K562 (cell line): Measurements from ENCODE around the gene ANXA3. TPM values are rescaled to one million over a fixed set of nuclear protein-coding genes. Genes with fewer than 3 reads are reported as not detected.

Source experiments
- ARHGAP35 ChIP-seq: fragments of 450-650 bp; IDR thresholded peaks from 2 replicates; pipeline ENCODE4 v1.6.1; 2018; ENCODE audit not compliant: partially characterized antibody
- CEBPG ChIP-seq, 3 experiments: fragments of 200-800 bp in 1 of 3; sonication (Bioruptor generic) in 1 of 3; sonication (generic) in 1 of 3; formaldehyde crosslinking in 1 of 3; IDR thresholded peaks in 2 of 3; conservative IDR thresholded peaks in 1 of 3; 2 replicates each; pipeline versions ENCODE4 v1.6.1 to v1.8.0; 2016 to 2022; ENCODE audit warnings: missing compliant biosample characterization in 2 of 3, missing genetic modification characterization in 2 of 3, mild to moderate bottlenecking in 1 of 3, missing genetic modification reagents in 1 of 3
- CHCHD3 ChIP-seq: fragments of 250-450 bp; sonication (Bioruptor Pico); IDR thresholded peaks from 2 replicates; pipeline ENCODE4 v2.1.2; 2022; ENCODE audit warnings: mild to moderate bottlenecking
- CTBP1 ChIP-seq: fragments of 450-650 bp; IDR thresholded peaks from 2 replicates; pipeline ENCODE4 v1.6.1; 2016; ENCODE audit warnings: borderline replicate concordance
- GTF2A2 ChIP-seq: IDR thresholded peaks from 2 replicates; pipeline ENCODE4 v1.6.1; 2016; ENCODE audit warnings: mild to moderate bottlenecking, missing genetic modification characterization, missing compliant biosample characterization
- NCOA1 ChIP-seq: fragments of 450-650 bp; IDR thresholded peaks from 2 replicates; pipeline ENCODE4 v1.6.1; 2016; ENCODE audit warnings: low read depth
- NR0B1 ChIP-seq: fragments of 450-650 bp; IDR thresholded peaks from one replicate; pipeline ENCODE4 v1.6.1; 2018; ENCODE audit warnings: mild to moderate bottlenecking, moderate library complexity; ENCODE audit not compliant: partially characterized antibody
- NR2C2 ChIP-seq, 2 experiments: fragments of 200-800 bp in 1 of 2; sonication (Bioruptor generic) in 1 of 2; sonication (generic) in 1 of 2; formaldehyde crosslinking in 1 of 2; IDR thresholded peaks; 2 replicates each; pipeline versions ENCODE4 v1.6.1 to v1.8.0; 2016 to 2022; ENCODE audit warnings: mild to moderate bottlenecking in 1 of 2, missing compliant biosample characterization in 1 of 2, missing genetic modification characterization in 1 of 2, missing genetic modification reagents in 1 of 2
- PTTG1 ChIP-seq: fragments of 450-650 bp; IDR thresholded peaks from 2 replicates; pipeline ENCODE4 v1.6.1; 2016; ENCODE audit warnings: low read depth, mild to moderate bottlenecking, missing genetic modification characterization, missing compliant biosample characterization
- U2AF1 ChIP-seq: fragments of 200-400 bp; formaldehyde crosslinking; optimal IDR thresholded peaks from 2 replicates; pipeline ENCODE3; 2017; ENCODE audit warnings: mild to moderate bottlenecking, low read depth, low read length, moderate library complexity
- ZBED1 ChIP-seq: IDR thresholded peaks from 2 replicates; pipeline ENCODE4 v1.6.1; 2014
- ZKSCAN8 ChIP-seq: fragments of 200-800 bp; sonication (Bioruptor generic); IDR thresholded peaks from 2 replicates; pipeline ENCODE4 v1.6.1; 2016; ENCODE audit warnings: missing genetic modification characterization, missing compliant biosample characterization
- ZNF263 ChIP-seq: sonication (generic); formaldehyde crosslinking; IDR thresholded peaks from 2 replicates; pipeline ENCODE4 v1.8.0; 2022; ENCODE audit warnings: mild to moderate bottlenecking, missing genetic modification reagents, borderline replicate concordance
- ZNF584 ChIP-seq: fragments of 200-800 bp; sonication (Bioruptor generic); IDR thresholded peaks from 2 replicates; pipeline ENCODE4 v1.6.1; 2016; ENCODE audit warnings: low read depth, mild to moderate bottlenecking, missing genetic modification characterization, missing compliant biosample characterization
- ZNF75A ChIP-seq: fragments of 450-650 bp; formaldehyde crosslinking; IDR thresholded peaks from 2 replicates; pipeline ENCODE4 v1.4.0; 2020; ENCODE audit warnings: mild to moderate bottlenecking
- polyA plus RNA-seq, 8 experiments: library from polyadenylated mRNA; depleted of rRNA in 4 of 8; stranded (reverse) in 5 of 8; unstranded in 3 of 8; fragments of >200 nt; fragmentation: Nextera tagmentation in 2 of 8; fragmentation: Illumina TruSeq in 1 of 8; extraction: Ambion mirVana in 2 of 8; extraction: Trizol in 1 of 8; gene quantifications; 2 replicates each; pipeline versions ENCODE4 v1.2.1 to v1.2.3, GENCODE V29; 2011 to 2014; ENCODE audit warnings: inconsistent platforms in 1 of 8, missing spikeins in 1 of 8
- total RNA-seq, 7 experiments: library from RNA; depleted of rRNA in 6 of 7; stranded (reverse); fragments of >200 nt in 6 of 7; fragmentation: Illumina TruSeq in 2 of 7; extraction: Trizol in 2 of 7; gene quantifications; 2 replicates each; pipeline versions ENCODE4 v1.2.1 to v1.2.3, GENCODE V29; 2011 to 2021; ENCODE audit warnings: low replicate concordance in 1 of 7
- TF ChIP-seq, protein P1 (sequence below): sonication (generic); formaldehyde crosslinking; IDR thresholded peaks from 2 replicates; pipeline ENCODE4 v1.8.1; 2023; ENCODE audit warnings: missing genetic modification reagents, mild to moderate bottlenecking, borderline replicate concordance
- TF ChIP-seq, protein P2 (sequence below): fragments of 450-650 bp; IDR thresholded peaks from 2 replicates; pipeline ENCODE4 v1.6.1; 2016; ENCODE audit warnings: low read depth, mild to moderate bottlenecking, moderate library complexity

Gene ANXA3
- total and polyA plus RNA-seq, 9 of the 15 experiments (the other 6 are each of a cell fraction or from before 2014, with no cell fraction given) = 6.3 to 15.5 (median 9.8) TPM

GRCh38 chr4:78650106-78651024 is 98.8 kb downstream of the ANXA3 start (continued):
- TF ChIP-seq NR0B1 = no peak
- no peak for TF ChIP-seq CHCHD3 (CRISPR knock-in tag)
- TF ChIP-seq ZKSCAN8 = no peak
- TF ChIP-seq CEBPG (CRISPR knock-in tag; IDR thresholded peaks at IDR 0.05) = peak; percentile 74; the same call in 1 of the 2 replicates
- TF ChIP-seq CEBPG (tag; conservative IDR thresholded peaks at IDR 0.05 in 1 of 2, IDR thresholded peaks at IDR 0.05 in 1 of 2) = peak; percentile 91 to 94
- TF ChIP-seq, protein P1, sequence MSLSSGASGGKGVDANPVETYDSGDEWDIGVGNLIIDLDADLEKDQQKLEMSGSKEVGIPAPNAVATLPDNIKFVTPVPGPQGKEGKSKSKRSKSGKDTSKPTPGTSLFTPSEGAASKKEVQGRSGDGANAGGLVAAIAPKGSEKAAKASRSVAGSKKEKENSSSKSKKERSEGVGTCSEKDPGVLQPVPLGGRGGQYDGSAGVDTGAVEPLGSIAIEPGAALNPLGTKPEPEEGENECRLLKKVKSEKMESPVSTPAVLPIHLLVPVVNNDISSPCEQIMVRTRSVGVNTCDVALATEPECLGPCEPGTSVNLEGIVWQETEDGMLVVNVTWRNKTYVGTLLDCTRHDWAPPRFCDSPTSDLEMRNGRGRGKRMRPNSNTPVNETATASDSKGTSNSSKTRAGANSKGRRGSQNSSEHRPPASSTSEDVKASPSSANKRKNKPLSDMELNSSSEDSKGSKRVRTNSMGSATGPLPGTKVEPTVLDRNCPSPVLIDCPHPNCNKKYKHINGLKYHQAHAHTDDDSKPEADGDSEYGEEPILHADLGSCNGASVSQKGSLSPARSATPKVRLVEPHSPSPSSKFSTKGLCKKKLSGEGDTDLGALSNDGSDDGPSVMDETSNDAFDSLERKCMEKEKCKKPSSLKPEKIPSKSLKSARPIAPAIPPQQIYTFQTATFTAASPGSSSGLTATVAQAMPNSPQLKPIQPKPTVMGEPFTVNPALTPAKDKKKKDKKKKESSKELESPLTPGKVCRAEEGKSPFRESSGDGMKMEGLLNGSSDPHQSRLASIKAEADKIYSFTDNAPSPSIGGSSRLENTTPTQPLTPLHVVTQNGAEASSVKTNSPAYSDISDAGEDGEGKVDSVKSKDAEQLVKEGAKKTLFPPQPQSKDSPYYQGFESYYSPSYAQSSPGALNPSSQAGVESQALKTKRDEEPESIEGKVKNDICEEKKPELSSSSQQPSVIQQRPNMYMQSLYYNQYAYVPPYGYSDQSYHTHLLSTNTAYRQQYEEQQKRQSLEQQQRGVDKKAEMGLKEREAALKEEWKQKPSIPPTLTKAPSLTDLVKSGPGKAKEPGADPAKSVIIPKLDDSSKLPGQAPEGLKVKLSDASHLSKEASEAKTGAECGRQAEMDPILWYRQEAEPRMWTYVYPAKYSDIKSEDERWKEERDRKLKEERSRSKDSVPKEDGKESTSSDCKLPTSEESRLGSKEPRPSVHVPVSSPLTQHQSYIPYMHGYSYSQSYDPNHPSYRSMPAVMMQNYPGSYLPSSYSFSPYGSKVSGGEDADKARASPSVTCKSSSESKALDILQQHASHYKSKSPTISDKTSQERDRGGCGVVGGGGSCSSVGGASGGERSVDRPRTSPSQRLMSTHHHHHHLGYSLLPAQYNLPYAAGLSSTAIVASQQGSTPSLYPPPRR = no peak
- no peak for TF ChIP-seq GTF2A2 (tag)
- TF ChIP-seq ZBED1 = no peak
- TF ChIP-seq ZNF263 (CRISPR knock-in tag) = no peak
- no peak for TF ChIP-seq NR2C2 (CRISPR knock-in tag; IDR thresholded peaks at IDR 0.05)
- TF ChIP-seq NR2C2 (tag; IDR thresholded peaks at IDR 0.05) = no peak; the same call in 1 of the 2 replicates
- TF ChIP-seq ARHGAP35 = no peak
- peak; percentile 92 for TF ChIP-seq CTBP1
- TF ChIP-seq NCOA1 = no peak; the same call in 1 of the 2 replicates
- TF ChIP-seq ZNF584 = no peak
- no peak for TF ChIP-seq ZNF75A (CRISPR knock-in tag)
- TF ChIP-seq PTTG1 = no peak
- no peak for TF ChIP-seq U2AF1
- TF ChIP-seq, protein P2, sequence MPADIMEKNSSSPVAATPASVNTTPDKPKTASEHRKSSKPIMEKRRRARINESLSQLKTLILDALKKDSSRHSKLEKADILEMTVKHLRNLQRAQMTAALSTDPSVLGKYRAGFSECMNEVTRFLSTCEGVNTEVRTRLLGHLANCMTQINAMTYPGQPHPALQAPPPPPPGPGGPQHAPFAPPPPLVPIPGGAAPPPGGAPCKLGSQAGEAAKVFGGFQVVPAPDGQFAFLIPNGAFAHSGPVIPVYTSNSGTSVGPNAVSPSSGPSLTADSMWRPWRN = no peak
